Cardiac fibroblast (primary cell): ENCODE measurements around the gene CERKL.
"Not testable (repeated sequence)": the region's sequence is repeated elsewhere in the genome, so short reads cannot be mapped to it uniquely, and the experiment has no call there.

Experiments used
- DNase-seq, 2 donors: peaks; one replicate each; pipeline versions ENCODE4 v3.0.0 to v3.0.0-alpha.2; 2010; ENCODE audit warnings: low read depth in 2 of 2
- H3K4me3 ChIP-seq, 2 donors: replicated peaks in 1 of 2; 1 replicate in 1 of 2; 2 replicates in 1 of 2; pipeline ENCODE4 v1.5.1; 2011; ENCODE audit warnings: low read depth in 2 of 2, low read length in 2 of 2, mild to moderate bottlenecking in 2 of 2, moderate library complexity in 1 of 2
- CTCF ChIP-seq: IDR thresholded peaks from one replicate; pipeline ENCODE4 v1.5.1; 2011; ENCODE audit warnings: low read depth, mild to moderate bottlenecking, low read length, inconsistent platforms

The CERKL gene

DNA sequence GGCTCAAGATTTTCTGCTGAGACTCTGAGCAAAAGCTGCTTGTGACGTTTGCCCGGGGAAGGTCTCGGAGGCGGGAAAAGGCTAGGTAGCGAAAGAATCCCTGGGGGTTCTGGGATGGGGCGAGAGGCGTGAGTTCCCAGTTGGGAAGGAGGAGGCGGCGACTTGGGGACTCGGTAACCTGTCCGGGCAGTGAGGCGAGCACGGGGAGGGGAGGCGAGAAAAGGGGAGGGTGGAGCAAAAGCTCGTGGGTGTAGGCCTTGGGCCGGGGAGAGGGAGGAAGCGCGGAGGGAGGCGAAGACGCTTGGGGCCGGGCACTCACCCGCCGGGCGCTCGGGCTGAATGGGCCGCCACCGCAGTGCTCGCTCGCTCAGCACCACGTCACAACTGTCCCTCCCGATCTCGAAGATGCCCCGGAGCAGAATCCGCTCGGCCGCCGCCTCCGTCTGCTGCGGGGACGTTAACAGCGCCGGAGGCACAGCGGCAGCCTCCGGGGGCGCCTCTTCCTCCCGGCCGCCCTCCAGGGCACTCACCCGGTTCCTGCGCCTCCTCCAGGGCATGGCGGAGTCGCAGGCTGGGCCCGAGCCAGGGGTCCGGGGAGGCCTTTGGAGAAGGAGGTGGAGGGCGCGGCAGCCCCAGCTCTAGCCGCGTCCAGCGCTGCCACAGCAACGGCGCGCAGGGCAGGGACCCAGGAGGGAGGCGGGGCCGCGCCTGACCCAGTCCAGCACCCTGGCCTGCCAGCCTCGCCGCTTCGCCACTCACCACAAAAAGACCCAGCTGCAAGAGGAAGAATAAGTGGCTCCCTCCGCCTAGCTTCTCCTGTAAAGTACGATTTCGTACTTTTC lies at the start of gene CERKL:
TSS of gene CERKL (minus strand) at position 656 of the 842 bp plus-strand sequence. CDS start at position 557, 99 bp downstream.
- TF ChIP-seq CTCF = no peak
- H3K4me3 ChIP-seq = peak within 1 kb of the TSS; percentile 48 to 56
- DNase-seq = peak; percentile 15 to 29

- not testable (repeated sequence) for DNase-seq, H3K4me3 ChIP-seq
Measured at GRCh38 chr2:181702519-181702918, 45.6 kb upstream of the CERKL start.

- TF ChIP-seq CTCF = no peak
- no peak for DNase-seq
- H3K4me3 ChIP-seq = no peak overlapping the region
Measured at GRCh38 chr2:181698223-181698622, 41.3 kb upstream of the CERKL start.

DNA sequence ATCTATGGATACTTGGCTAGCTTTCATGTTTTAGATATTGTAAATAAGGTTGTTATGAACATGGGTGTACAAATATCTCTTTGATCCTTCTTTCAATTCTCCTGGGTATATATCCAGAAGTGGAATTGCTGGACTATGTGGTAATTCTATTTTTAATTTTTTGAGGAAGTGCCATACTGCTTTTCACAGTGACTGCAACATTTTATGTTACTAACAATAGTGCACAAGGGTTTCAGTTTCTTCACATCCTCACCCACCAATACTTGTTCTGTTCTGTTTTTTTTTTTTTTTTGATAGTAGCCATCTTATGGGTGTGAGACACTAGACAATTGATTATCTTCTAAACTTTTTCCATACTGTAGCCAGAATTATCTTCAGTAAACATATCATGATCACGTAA lies 40.7 kb upstream of the CERKL start:
- no peak overlapping the region for H3K4me3 ChIP-seq
- DNase-seq = no peak

GRCh38 chr2:181697126-181697525 lies 40.2 kb upstream of the CERKL start:
- TF ChIP-seq CTCF = no peak
- DNase-seq = no peak
- no peak overlapping the region for H3K4me3 ChIP-seq

More for the DNA sequence above, 40.7 kb upstream of the CERKL start:
- no peak for TF ChIP-seq CTCF

DNA sequence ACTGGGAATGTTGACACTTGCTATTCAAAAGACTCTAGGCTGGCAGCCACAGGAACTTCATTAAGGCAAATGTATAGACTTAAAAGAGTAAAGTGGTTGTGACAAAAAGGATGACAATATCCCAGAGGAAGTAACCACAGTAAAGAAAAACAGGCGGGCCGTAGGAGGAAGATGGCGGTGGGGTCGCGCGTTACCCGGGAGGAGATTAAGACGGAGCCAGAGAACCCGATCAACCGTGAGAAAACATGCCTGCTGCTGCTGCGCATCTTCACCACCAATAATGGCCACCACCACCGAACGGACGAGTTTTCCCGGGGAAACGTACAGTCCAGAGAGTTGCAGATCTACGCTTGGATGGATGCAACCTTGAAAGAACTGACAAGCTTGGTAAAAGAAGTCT lies 37.4 kb upstream of the CERKL start:
- no peak for DNase-seq
- no peak for TF ChIP-seq CTCF
- no peak overlapping the region for H3K4me3 ChIP-seq

DNA sequence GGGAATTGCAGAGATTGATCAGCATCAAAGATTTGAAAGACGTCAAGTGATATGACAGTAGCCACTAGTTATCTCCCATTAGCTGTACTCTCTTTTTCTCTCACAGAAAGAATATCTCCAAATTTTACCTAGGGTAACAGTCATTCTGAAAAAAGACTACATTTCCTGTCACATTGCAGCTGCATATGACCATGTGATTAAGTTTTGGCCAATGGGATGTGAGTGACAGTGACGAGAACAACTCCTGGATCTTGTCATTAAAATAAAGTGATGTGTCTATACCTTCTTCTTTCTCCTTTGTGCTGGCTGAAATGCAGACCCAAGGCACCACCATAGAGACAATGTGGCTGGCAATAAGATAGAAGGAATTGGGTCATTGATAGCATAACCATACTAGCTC lies 34.0 kb upstream of the CERKL start:
- TF ChIP-seq CTCF = no peak
- H3K4me3 ChIP-seq = no peak overlapping the region
- no peak for DNase-seq
